ENCODE measurements around the gene CBX8.
A peak's percentile ranks its signal among the peaks of the same experiment; 100 is the strongest.

Gene CBX8

DNA sequence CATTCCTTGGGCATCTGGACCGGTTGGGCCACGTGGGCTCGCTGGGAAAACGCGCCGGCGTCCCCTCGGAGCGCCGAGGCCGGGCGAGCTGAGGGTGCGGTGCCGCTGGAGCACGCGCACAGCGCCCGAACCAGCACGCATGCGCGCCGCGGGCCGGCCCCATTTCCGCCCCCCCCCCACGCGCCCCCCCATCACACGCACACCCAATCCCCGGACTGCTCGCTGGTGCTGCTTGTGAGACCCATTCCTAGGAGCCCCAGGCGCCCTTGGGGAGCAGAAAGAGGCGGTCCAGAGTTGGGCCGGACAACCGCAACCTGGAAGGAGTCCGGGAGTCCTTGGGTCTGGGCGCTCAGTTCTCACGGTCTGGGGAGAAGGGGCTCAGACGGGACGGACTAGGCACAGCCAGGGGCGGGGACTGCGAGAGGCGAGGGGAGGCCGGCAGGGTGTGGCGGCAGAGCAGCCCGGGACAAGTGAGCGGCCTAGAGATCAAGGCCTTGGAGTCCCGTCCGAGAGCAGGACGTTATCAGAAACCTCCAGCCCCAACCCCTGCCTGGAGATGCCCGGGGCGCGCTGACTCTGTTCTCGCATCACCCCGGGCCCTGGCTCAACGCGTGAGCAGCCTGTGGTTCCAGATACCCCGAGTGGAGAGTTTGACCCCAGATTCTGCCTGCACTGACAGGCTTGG lies 6.0 kb upstream of the CBX8 start:
- H3K9ac ChIP-seq (ENCODE audit: low read length) = no peak overlapping the region
- no peak overlapping the region for H3K4me3 ChIP-seq (ENCODE audit: insufficient read depth, low read length, poor library complexity, severe bottlenecking)
- no peaks in the 10 kb centered on the region for H3K9me2 ChIP-seq (replicated peaks; ENCODE audit: insufficient read depth, low read length)
- H3K79me2 ChIP-seq (ENCODE audit: insufficient read depth, low read length) = no peaks in the 10 kb centered on the region
- H3K9me3 ChIP-seq (ENCODE audit: insufficient read depth, low read length) = no peaks in the 10 kb centered on the region
- no peaks in the 10 kb centered on the region for H3K27me3 ChIP-seq (ENCODE audit: low read length)
- H3K27ac ChIP-seq (ENCODE audit: low read depth, low read length) = no peak overlapping the region
- no peaks in the 10 kb centered on the region for H4K20me1 ChIP-seq (ENCODE audit: low read depth, low read length)
- peaks cover 7% of the 10 kb centered on the region for H3F3A ChIP-seq (ENCODE audit: insufficient read depth)
- TF ChIP-seq, protein P1, sequence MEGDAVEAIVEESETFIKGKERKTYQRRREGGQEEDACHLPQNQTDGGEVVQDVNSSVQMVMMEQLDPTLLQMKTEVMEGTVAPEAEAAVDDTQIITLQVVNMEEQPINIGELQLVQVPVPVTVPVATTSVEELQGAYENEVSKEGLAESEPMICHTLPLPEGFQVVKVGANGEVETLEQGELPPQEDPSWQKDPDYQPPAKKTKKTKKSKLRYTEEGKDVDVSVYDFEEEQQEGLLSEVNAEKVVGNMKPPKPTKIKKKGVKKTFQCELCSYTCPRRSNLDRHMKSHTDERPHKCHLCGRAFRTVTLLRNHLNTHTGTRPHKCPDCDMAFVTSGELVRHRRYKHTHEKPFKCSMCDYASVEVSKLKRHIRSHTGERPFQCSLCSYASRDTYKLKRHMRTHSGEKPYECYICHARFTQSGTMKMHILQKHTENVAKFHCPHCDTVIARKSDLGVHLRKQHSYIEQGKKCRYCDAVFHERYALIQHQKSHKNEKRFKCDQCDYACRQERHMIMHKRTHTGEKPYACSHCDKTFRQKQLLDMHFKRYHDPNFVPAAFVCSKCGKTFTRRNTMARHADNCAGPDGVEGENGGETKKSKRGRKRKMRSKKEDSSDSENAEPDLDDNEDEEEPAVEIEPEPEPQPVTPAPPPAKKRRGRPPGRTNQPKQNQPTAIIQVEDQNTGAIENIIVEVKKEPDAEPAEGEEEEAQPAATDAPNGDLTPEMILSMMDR (IDR thresholded peaks at IDR 0.05; ENCODE audit: insufficient read depth, low read length, poor library complexity, severe bottlenecking) = no peak
- no peak for TF ChIP-seq EZH2phosphoT487 (conservative IDR thresholded peaks at IDR 0.05; ENCODE audit: low read length)
- H3K4me2 ChIP-seq (ENCODE audit: low read depth, low read length, poor library complexity, severe bottlenecking) = no peak overlapping the region
- H3K36me3 ChIP-seq (ENCODE audit: low read length) = no peaks in the 10 kb centered on the region
- no peak overlapping the region for H2AFZ ChIP-seq (ENCODE audit: low read depth, low read length, severe bottlenecking)

DNA sequence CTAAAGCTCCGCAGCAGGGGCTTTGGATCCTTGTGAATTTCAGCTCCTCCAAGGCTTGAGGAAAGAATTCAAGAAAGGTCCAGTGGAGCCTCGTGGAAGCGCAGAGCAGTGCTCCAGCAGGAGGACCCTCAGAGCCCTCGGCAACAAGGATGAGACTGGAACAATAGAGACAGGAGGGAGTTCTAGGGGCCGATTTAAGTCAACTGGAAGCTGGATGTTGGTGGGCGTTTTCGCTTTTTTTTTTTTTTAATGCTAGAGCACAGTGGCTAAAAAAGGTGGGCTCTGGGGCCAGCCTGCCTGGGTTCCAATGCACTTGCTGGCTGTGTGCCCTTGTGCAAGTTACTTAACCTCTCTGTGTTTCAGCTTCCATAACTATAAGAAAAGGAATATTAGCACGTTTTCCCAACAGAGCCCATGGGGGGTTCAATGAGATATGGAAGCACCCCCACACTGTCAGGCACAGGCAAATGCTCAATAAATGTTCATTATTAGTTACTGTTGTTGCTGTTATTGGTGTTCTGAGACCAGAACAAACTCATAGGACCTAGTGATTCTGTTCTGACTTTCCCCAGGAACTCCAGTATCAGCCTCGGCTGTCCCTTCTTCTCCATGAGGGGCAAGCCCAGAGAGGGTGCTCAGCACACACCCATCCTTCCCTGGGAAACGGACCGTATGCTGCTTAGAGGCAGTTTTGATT lies 5.3 kb upstream of the CBX8 start:
- peaks cover 7% of the 10 kb centered on the region for H3F3A ChIP-seq (ENCODE audit: insufficient read depth)
- no peaks in the 10 kb centered on the region for H4K20me1 ChIP-seq (ENCODE audit: low read depth, low read length)
- no peaks in the 10 kb centered on the region for H3K36me3 ChIP-seq (ENCODE audit: low read length)
- H3K4me2 ChIP-seq (ENCODE audit: low read depth, low read length, poor library complexity, severe bottlenecking) = no peak overlapping the region
- H3K79me2 ChIP-seq (ENCODE audit: insufficient read depth, low read length) = no peaks in the 10 kb centered on the region
- H3K9me2 ChIP-seq (replicated peaks; ENCODE audit: insufficient read depth, low read length) = no peaks in the 10 kb centered on the region
- no peak overlapping the region for H3K9ac ChIP-seq (ENCODE audit: low read length)
- H2AFZ ChIP-seq (ENCODE audit: low read depth, low read length, severe bottlenecking) = no peak overlapping the region
- H3K4me3 ChIP-seq (ENCODE audit: insufficient read depth, low read length, poor library complexity, severe bottlenecking) = no peak overlapping the region
- TF ChIP-seq, protein P1 (IDR thresholded peaks at IDR 0.05; ENCODE audit: insufficient read depth, low read length, poor library complexity, severe bottlenecking) = no peak
- no peak for TF ChIP-seq EZH2phosphoT487 (conservative IDR thresholded peaks at IDR 0.05; ENCODE audit: low read length)
- no peaks in the 10 kb centered on the region for H3K9me3 ChIP-seq (ENCODE audit: insufficient read depth, low read length)
- no peaks in the 10 kb centered on the region for H3K27me3 ChIP-seq (ENCODE audit: low read length)
- H3K27ac ChIP-seq (ENCODE audit: low read depth, low read length) = no peak overlapping the region

DNA sequence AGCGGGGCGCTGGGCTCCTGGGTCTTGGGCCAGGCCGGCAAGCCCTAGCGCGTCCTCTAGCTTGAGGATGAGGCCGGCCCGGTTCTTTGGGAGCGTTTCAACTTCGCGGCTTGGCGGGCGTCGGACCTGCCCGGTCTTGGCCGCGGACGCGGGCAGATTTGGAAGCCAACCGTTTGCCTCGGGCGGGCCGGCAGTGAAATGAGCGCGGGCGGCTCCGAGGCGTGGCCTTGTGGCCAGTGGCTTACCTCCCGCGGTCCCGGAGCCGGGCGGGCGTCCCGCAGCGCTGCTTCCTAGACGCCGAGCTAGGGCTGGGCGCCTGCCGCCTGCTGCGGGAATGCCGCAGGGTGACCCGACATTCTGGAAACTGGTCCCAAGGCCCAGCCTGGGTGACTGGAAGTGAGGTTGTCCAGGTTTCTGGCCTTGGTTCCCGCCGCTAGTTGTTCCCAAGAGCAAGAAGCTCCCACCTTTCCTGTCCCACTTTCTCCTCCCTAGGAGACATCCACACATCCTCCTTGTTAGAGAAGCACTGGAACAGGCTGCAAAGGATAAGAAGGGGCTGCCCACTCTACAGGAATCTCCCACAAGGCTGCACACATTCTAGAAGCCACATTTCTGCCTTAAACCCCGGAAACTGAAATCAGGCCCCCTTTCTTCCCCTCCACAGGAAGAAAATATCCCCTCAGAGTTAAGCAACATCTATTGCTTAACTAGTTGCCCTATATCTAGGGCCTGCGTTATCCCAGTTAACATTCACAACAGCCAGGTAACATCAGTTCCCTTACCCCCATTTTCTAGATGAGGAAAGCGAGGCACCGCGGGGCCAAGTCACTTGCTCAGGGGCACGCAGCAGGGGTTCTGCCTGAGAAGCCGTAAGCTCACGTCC lies 4.5 kb upstream of the CBX8 start:
- no peaks in the 10 kb centered on the region for H3K79me2 ChIP-seq (ENCODE audit: insufficient read depth, low read length)
- peak overlapping the region; percentile 47 for H2AFZ ChIP-seq (ENCODE audit: low read depth, low read length, severe bottlenecking)
- H3F3A ChIP-seq (ENCODE audit: insufficient read depth) = peaks cover 7% of the 10 kb centered on the region
- no peak overlapping the region for H3K9ac ChIP-seq (ENCODE audit: low read length)
- H3K27me3 ChIP-seq (ENCODE audit: low read length) = no peaks in the 10 kb centered on the region
- no peak overlapping the region for H3K27ac ChIP-seq (ENCODE audit: low read depth, low read length)
- TF ChIP-seq EZH2phosphoT487 (conservative IDR thresholded peaks at IDR 0.05; ENCODE audit: low read length) = no peak
- TF ChIP-seq, protein P1 (IDR thresholded peaks at IDR 0.05; ENCODE audit: insufficient read depth, low read length, poor library complexity, severe bottlenecking) = no peak
- H3K9me2 ChIP-seq (replicated peaks; ENCODE audit: insufficient read depth, low read length) = no peaks in the 10 kb centered on the region
- no peaks in the 10 kb centered on the region for H3K36me3 ChIP-seq (ENCODE audit: low read length)
- H3K4me3 ChIP-seq (ENCODE audit: insufficient read depth, low read length, poor library complexity, severe bottlenecking) = no peak overlapping the region
- H3K9me3 ChIP-seq (ENCODE audit: insufficient read depth, low read length) = no peaks in the 10 kb centered on the region
- peak overlapping the region; percentile 49 for H3K4me2 ChIP-seq (ENCODE audit: low read depth, low read length, poor library complexity, severe bottlenecking)
- H4K20me1 ChIP-seq (ENCODE audit: low read depth, low read length) = no peaks in the 10 kb centered on the region
